HCT116 (cell line): ENCODE data around the gene FALEC. TPM values are rescaled to one million over a fixed set of nuclear protein-coding genes. Genes with fewer than 3 reads are reported as not detected.
"Not testable (repeated sequence)": the region's sequence is repeated elsewhere in the genome, so short reads cannot be mapped to it uniquely, and the experiment has no call there.

ENCODE experiments used
- ATAC-seq: fragments of 200-7000 bp; cut with Tn5 transposase; 2 replicates; pipeline ENCODE4 v1.9.1; 2020; ENCODE audit warnings: mild to moderate bottlenecking, moderate library complexity
- BruUV-seq: library from RNA; stranded (reverse); fragments of 400-500 nt; replicated peaks from 2 replicates; lab custom pipeline; 2021; lab: Mats Ljungman, UMichigan
- CTCF ChIA-PET: fragments of 300-600 bp; sonication (Branson Sonifier 250); formaldehyde crosslinking; loops from one replicate; lab custom pipeline; 2021; ENCODE audit warnings: antibody characterized with exemption; lab: Charles Lee
- POLR2A ChIA-PET: fragments of 300-600, 350-600 bp; sonication (Branson Sonifier 250); formaldehyde crosslinking; loops from one replicate; lab custom pipeline; 2021; ENCODE audit warnings: antibody characterized with exemption; lab: Charles Lee
- RAD21 ChIA-PET, 2 experiments: fragments of 300-600 bp; sonication (Branson Sonifier 250); formaldehyde crosslinking; loops; one replicate each; lab custom pipeline; 2023; ENCODE audit warnings: low total read pairs in 2 of 2; ENCODE audit not compliant: uncharacterized antibody in 2 of 2, unreplicated experiment in 2 of 2, low non-redundant PET in 1 of 2; lab: Charles Lee
- DNase-seq: peaks from one replicate; pipeline ENCODE4 v3.0.0-alpha.2; 2010; ENCODE audit warnings: low read depth, low spot score
- H2AFZ ChIP-seq: fragments of 200-600 bp; shearing (Covaris generic), sonication (generic); 2 replicates; pipeline ENCODE4 v1.6.1; 2017; ENCODE audit warnings: low read depth, mixed run types, mixed read lengths, antibody characterized with exemption, low read length; ENCODE audit not compliant: poor library complexity, severe bottlenecking
- H3K27ac ChIP-seq: 2 replicates; pipeline ENCODE4 v1.5.1; 2012; ENCODE audit warnings: low read depth, low read length
- H3K27me3 ChIP-seq: fragments of 200-600 bp; sonication (generic); 2 replicates; pipeline ENCODE4 v1.6.1; 2016; ENCODE audit warnings: mixed run types, low read length, mixed read lengths; ENCODE audit not compliant: insufficient read depth
- H3K36me3 ChIP-seq, 2 experiments: fragments of 200-500 bp in 1 of 2; fragments of 200-600 bp in 1 of 2; sonication (Bioruptor generic) in 1 of 2; sonication (generic) in 1 of 2; 2 replicates each; pipeline versions ENCODE4 v1.5.1 to v1.6.1; 2014 to 2016; ENCODE audit warnings: low read length in 2 of 2, inconsistent platforms in 1 of 2, mixed read lengths in 1 of 2, mixed run types in 1 of 2; ENCODE audit not compliant: insufficient read depth in 2 of 2, control insufficient read depth in 1 of 2
- H3K4me1 ChIP-seq, 2 experiments: fragments of 200-600 bp in 1 of 2; sonication (generic) in 1 of 2; 2 replicates each; pipeline versions ENCODE4 v1.5.1 to v1.6.1; 2012 to 2017; ENCODE audit warnings: low read length in 2 of 2, inconsistent platforms in 1 of 2, mild to moderate bottlenecking in 1 of 2, mixed read lengths in 1 of 2, mixed run types in 1 of 2, moderate library complexity in 1 of 2; ENCODE audit not compliant: insufficient read depth in 2 of 2, control insufficient read depth in 1 of 2
- H3K4me2 ChIP-seq: fragments of 200-600 bp; sonication (generic); 2 replicates; pipeline ENCODE4 v1.6.1; 2017; ENCODE audit warnings: mixed run types, low read length, mixed read lengths
- H3K4me3 ChIP-seq, 2 experiments: fragments of 200-600 bp in 1 of 2; sonication (generic) in 1 of 2; replicated peaks in 1 of 2; 2 replicates each; pipeline ENCODE4 v1.5.1; 2011 to 2016; ENCODE audit warnings: low read length in 2 of 2, control low read depth in 1 of 2, low read depth in 1 of 2, mild to moderate bottlenecking in 1 of 2, mixed read lengths in 1 of 2, mixed run types in 1 of 2
- H3K79me2 ChIP-seq: fragments of 200-600 bp; sonication (generic); 2 replicates; pipeline ENCODE4 v1.6.1; 2017; ENCODE audit warnings: mild to moderate bottlenecking, mixed run types, low read length, moderate library complexity, mixed read lengths; ENCODE audit not compliant: insufficient read depth
- H3K9ac ChIP-seq: fragments of 200-600 bp; sonication (generic); 2 replicates; pipeline ENCODE4 v1.6.1; 2016; ENCODE audit warnings: low read length, mixed read lengths
- H3K9me2 ChIP-seq: fragments of 200-600 bp; sonication (generic), shearing (Covaris generic); 2 replicates; pipeline ENCODE4 v1.6.1; 2017; ENCODE audit warnings: mixed run types, mild to moderate bottlenecking, moderate library complexity; ENCODE audit not compliant: insufficient read depth
- H3K9me3 ChIP-seq, 2 experiments: fragments of 200-500 bp in 1 of 2; fragments of 200-600 bp in 1 of 2; sonication (Bioruptor generic) in 1 of 2; sonication (generic) in 1 of 2; 2 replicates each; pipeline ENCODE4 v1.6.1; 2014 to 2017; ENCODE audit warnings: low read length in 2 of 2, mixed read lengths in 2 of 2, inconsistent platforms in 1 of 2, low read depth in 1 of 2, mild to moderate bottlenecking in 1 of 2, mixed run types in 1 of 2, moderate library complexity in 1 of 2; ENCODE audit not compliant: control insufficient read depth in 1 of 2, insufficient read depth in 1 of 2
- H4K20me1 ChIP-seq: fragments of 200-600 bp; sonication (generic), shearing (Covaris generic); 2 replicates; pipeline ENCODE4 v1.6.1; 2017; ENCODE audit warnings: mixed run types, mild to moderate bottlenecking, moderate library complexity; ENCODE audit not compliant: insufficient read depth
- POLR2AphosphoS5 ChIP-seq: IDR thresholded peaks from 2 replicates; pipeline ENCODE4 v1.6.1; 2011; ENCODE audit warnings: mild to moderate bottlenecking, low read depth, low read length, moderate library complexity
- SIN3A ChIP-seq: IDR thresholded peaks from 2 replicates; pipeline ENCODE4 v1.6.1; 2012; ENCODE audit warnings: low read depth
- intact Hi-C: fragments of 100-400 bp; cut with micrococcal nuclease; formaldehyde crosslinking; loops from 2 replicates; pipeline ENCODE4 v1.10.0; 2022
- total RNA-seq: library from RNA; stranded (reverse); gene quantifications from one replicate; pipeline ENCODE4 v1.2.1, GENCODE V29; 2021; ENCODE audit not compliant: unreplicated experiment
- TF ChIP-seq, protein P1 (sequence below): IDR thresholded peaks from 2 replicates; pipeline ENCODE4 v1.6.1; 2012

The FALEC gene
- total RNA-seq, 1 experiment from 2014 or later = 0.59 TPM

DNA sequence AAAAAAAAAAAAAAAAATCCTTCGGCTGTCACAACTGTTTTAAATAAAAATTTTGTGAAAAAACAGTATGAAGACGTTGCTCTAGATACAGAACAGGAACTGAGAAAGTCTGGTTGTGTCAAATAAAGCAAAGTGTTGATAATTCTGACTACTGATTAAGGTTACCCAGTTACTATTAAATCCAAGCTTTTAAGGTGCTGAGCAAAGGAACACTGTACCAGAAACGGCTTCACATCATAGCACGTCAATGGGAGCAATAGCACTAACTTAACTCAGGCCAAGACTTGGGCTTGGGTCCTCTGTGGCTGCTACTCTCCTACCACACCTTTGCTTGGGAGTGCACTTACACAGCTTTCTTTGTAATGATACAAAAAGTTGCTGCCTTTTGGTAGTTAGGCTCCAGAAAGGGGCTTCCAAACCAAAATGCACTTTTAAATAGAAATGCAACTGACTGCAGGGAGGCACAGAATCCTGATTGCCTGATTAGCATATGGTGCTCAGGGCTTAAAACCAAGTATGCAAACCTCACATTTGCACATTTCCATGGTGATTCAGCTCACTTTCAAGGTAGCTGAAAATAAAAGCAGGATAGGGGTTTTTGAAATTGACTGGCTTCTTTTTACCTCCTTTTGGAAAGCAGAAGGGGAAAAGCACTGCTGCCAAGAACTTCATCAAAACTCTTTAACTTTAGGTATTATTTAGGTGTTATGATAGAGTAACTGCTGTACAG, 57.5 kb downstream of the FALEC start:
- no peak overlapping the region for H3K4me3 ChIP-seq
- H3K36me3 ChIP-seq = peaks cover 38 to 49% of the 10 kb centered on the region in 2 experiments
- intact Hi-C loops = no loop called here
- TF ChIP-seq POLR2AphosphoS5 (peak; percentile 41; the same call in 1 of the 2 replicates), SIN3A (no peak)
- TF ChIP-seq, protein P1, sequence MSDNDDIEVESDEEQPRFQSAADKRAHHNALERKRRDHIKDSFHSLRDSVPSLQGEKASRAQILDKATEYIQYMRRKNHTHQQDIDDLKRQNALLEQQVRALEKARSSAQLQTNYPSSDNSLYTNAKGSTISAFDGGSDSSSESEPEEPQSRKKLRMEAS = no peak
- ChIA-PET RAD21 (no interaction called here), CTCF (interaction anchor here (1.2 kb wide), 1 partner anchor 12 kb away, joined by 7 read pairs; no protein-coding TSS in a partner anchor), POLR2A (interaction anchor here (4.6 kb wide), 1 partner anchor 11 kb away, joined by 39 read pairs; no protein-coding TSS in a partner anchor)
- no peaks in the 10 kb centered on the region for H3K9me2 ChIP-seq
- H3K4me1 ChIP-seq = peaks cover 56 to 84% of the 10 kb centered on the region in 2 experiments
- DNase-seq (no peak), ATAC-seq (no peak)
- no peak overlapping the region for H3K9ac ChIP-seq
- no peak overlapping the region; the same call in 1 of the 2 replicates for H3K27ac ChIP-seq
- BruUV-seq = no TSS peak
- no peaks in the 10 kb centered on the region for H3K9me3 ChIP-seq
- peaks cover 48% of the 10 kb centered on the region for H4K20me1 ChIP-seq
- no peaks in the 10 kb centered on the region for H3K27me3 ChIP-seq
- H3K4me2 ChIP-seq = peak overlapping the region; percentile 14; the same call in 1 of the 2 replicates
- peaks cover 77% of the 10 kb centered on the region for H3K79me2 ChIP-seq
- no peak overlapping the region for H2AFZ ChIP-seq

DNA sequence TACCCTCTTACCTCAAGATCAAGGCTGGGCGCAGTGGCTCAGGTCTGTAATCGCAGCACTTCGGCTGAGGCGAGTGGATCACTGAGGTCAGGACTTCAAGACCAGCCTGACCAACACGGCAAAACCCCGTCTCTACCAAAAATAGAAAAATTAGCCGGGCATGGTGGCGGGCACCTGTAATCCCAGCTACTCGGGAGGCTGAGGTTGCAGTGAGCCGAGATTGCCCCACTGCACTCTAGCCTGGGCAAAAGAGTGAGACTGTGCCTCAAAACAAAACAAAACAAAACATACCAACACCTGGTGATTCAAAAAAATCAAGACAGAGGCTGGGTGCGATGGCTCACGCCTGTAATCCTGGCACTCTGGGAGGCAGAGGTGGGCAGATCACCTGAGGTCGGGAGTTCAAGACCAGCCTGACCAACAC, 58.1 kb downstream of the FALEC start:
- Histone ChIP-seq H3K36me3 (peaks cover 38 to 55% of the 10 kb centered on the region in 2 experiments), H3K79me2 (peaks cover 78% of the 10 kb centered on the region), H4K20me1 (peaks cover 54% of the 10 kb centered on the region), H3K4me1 (peaks cover 50 to 80% of the 10 kb centered on the region in 2 experiments)
- H3K27ac ChIP-seq, H3K4me2 ChIP-seq, BruUV-seq, H3K27me3 ChIP-seq, H3K9me3 ChIP-seq, intact Hi-C loops, H3K9me2 ChIP-seq, ATAC-seq, H3K4me3 ChIP-seq, H2AFZ ChIP-seq, H3K9ac ChIP-seq, DNase-seq, RAD21 ChIA-PET: not testable (repeated sequence)
- ChIA-PET POLR2A (interaction anchor here (4.6 kb wide), 1 partner anchor 12 kb away, joined by 39 read pairs; no protein-coding TSS in a partner anchor), CTCF (interaction anchor here (1.2 kb wide), 1 partner anchor 13 kb away, joined by 7 read pairs; no protein-coding TSS in a partner anchor)
